Limb (tissue), 2 donors: ENCODE data around the gene RAB11FIP2.
A peak's percentile ranks its signal among the peaks of the same experiment; 100 is the strongest.
"Not testable (repeated sequence)": the region's sequence is repeated elsewhere in the genome, so short reads cannot be mapped to it uniquely, and the experiment has no call there.

Experiments
- DNase-seq, 2 donors: peaks; one replicate each; pipeline ENCODE4 v3.0.0-alpha.2; 2016; ENCODE audit errors: extremely low spot score in 2 of 2

Gene RAB11FIP2, protein sequence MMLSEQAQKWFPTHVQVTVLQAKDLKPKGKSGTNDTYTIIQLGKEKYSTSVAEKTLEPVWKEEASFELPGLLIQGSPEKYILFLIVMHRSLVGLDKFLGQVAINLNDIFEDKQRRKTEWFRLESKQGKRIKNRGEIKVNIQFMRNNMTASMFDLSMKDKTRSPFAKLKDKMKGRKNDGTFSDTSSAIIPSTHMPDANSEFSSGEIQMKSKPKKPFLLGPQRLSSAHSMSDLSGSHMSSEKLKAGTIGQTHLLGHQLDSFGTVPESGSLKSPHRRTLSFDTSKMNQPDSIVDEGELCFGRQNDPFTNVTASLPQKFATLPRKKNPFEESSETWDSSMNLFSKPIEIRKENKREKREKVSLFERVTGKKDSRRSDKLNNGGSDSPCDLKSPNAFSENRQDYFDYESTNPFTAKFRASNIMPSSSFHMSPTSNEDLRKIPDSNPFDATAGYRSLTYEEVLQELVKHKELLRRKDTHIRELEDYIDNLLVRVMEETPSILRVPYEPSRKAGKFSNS

DNA sequence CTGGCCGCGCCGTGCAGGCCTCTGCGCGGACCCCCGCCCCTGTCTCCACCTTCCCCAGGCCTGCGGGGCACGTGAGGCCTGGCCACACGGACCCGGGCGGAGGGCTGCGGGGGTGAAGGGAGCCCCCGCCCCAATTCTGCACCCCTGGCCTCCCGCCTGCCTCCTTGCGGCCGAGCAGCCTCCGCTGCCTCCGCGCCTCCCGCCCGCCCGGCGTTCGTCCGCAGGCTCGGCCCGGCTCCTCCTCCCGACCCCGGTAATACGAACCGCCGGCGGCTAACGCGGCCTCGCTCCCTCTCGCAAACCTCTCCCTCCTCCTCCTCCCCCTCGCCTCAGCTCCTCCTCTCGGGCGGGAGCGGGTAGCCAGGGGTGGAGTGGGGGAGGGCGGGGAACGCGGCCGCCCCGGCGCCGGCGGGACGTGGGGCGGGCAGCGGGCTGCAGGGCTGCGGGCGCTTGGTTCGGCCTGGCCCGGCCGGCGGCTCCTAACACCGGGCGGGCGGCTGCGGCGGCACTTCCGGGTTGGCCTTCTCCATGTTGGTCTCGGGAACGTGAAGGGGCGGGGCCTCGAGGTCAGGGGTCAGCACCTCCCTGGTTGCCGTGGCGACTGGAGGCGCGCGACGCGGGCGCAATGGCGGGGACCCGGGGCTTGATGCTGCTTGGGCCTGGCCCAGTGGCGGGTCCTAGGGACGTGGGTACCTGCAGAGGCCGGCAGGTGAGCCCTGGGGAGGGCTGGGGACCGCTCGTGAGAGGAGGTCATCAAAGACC is at the start of gene RAB11FIP2:
Gene RAB11FIP2, minus strand, starts transcription at position 547 of the 762 bp plus-strand sequence. CDS start 778 bp downstream, outside the sequence.
- DNase-seq: peak; percentile 90 to 98

DNA sequence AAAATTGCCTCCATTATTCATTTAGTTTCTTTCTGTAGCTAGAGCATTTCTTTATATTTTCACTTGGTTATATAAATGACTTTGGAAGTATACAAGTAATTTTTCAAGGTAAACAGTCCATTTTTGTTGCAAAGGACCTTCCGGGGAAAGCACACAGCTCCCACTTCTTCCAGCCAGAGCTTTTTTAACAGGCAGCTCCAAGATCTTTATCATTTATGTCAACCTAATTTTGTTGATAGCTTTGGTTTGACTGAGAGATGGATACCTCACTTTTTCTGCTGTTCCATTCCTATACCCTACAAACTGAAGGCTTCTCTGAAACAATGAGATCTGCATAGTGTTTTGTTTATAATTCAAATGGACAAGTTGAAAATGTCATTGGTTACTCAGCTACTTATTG is 49.3 kb upstream of the RAB11FIP2 start:
- no peak for DNase-seq

DNA sequence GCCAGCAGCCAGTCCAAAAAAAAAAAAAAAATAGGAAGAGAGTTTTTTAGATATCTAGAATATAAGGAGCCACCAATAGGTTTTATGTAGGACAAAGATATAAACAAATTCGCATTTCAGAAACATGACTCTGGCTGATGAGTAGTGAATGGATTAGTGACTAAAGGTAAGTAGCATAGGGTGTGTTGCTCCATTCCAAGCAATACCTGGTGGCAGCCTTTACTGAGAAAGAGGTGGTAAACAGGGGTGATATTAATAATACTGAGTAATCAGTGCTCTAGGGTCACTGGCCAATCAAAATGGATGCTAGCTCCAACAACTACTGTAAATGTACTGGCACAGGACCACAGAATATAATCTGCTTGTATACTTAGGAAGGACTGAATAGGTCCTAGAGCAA is 45.5 kb upstream of the RAB11FIP2 start:
- DNase-seq: no peak

DNA sequence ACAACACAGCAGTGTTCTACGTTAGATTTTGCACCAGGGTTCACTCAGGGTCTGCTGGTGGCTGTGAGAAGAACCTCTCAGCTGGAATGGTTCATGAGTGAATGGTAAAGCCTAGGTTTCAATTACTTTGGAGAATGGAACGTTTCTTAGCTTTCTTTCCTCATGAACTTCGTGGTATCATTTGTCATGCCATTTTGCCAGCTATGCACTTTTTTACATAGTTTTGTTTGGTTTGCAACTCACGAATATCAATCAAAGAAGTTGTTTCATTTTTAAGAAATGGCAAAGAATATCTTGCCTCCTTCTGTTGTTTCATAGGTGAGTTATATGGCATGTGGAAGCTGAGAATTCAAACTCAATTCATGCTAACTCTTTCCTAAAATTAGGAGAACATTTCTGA is 34.1 kb upstream of the RAB11FIP2 start:
- DNase-seq: no peak

DNA sequence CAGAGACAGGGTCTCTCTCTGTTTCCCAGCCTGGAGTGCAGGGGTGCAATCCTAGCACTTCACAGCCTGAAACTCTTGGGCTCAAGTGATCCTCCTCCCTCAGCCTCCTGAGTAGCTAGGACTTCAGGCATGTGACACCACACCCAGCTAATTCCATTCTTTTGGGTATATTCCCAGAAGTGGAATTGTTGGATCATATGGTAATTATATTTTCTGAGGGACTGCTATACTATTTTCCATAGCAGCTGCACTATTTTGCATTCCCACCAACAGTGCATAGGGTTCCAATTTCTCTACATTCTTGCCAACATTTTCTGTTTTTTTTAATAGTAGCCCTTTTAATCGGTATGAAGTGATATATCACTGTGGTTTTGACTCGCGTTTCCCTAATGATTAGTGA is 30.0 kb upstream of the RAB11FIP2 start:
- peak in 1 of 2 donors; percentile 55 for DNase-seq

DNA sequence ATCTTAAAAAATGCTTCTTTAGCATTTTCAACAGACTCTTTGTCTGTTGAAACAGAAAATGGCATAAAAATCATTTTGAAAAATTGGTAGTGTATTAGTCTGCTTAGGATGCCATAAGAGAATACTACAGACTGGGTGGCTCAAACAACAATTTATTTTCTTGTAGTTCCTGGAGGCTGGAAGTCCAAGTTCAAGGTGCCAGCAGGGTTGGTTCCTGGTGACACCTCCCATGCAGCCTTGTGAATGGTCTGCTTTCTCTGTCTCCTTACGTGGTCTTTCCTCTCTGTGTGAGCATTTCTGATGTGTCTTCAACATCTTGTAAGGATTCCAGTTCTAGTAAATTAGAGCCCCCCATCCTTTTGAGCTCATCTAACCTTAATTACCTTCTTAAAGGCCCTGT is 26.1 kb upstream of the RAB11FIP2 start:
- no peak for DNase-seq

DNA sequence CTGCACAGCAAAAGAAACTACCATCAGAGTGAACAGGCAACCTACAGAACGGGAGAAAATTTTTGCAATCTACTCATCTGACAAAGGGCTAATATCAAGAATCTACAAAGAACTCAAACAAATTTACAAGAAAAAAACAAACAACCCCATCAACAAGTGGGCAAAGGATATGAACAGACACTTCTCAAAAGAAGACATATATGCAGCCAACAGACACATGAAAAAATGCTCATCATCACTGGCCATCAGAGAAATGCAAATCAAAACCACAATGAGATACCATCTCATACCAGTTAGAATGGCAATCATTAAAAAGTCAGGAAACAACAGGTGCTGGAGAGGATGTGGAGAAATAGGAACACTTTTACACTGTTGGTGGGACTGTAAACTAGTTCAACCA is 20.6 kb upstream of the RAB11FIP2 start:
- DNase-seq: not testable (repeated sequence)

DNA sequence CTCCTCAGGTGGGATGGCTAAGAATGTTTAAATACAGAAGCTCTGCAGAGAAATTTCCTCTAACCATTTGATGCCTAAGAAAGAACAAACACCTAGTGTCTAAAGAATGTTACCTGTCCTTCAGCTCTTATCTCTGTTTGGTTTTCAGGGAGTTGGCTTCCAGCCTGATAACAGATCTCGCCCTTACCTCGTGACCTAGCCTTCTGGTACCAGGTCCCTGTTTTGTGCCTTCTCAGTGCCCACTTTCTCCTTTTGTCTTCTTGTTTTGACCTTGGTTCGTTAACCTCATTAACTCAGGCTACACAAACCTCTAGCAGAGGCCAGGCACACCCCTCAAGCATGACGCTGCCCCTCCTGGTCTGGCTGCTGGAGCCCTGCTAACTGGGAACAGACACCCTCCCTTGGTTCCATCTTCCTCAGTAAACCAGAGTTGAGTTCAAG is 16.1 kb upstream of the RAB11FIP2 start:
- DNase-seq: no peak

DNA sequence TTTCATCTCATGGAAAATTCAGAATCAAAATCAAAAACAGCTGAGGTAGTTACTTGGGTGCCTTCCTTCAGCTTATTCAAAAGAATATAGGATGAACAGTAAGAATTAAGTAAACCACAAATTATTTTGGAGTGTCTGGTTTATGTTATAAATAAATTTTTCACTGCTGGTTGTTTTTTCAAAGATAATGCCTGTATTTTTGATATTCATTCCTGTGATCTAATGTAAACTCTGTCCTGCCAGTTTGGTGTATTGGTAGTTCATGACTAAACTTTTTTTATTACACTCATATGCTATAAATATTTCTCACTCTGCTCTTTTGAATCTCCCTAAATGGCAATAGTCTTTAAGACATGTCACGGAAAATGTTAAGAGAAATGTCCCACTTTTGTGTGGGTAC is 11.6 kb upstream of the RAB11FIP2 start:
- DNase-seq: no peak

DNA sequence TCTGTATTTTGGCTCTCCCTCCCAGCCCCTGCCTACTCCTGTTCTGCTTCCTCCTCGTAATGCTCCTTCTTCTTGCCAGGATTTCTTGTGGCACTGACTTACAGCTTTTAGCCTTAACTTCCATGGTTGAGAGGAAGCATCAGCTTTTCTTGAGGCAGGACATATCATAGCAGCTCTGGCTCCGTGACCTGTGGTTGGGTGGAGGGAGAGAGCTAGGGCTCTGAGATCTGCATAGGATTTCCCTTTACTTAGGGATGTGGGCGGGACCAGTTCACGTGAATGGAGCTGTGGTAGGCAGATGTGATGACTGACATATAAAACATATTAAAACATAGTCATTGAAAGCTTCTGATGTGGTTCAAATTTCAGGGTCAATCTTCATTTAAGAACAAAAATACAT is 10.6 kb upstream of the RAB11FIP2 start:
- no peak for DNase-seq

DNA sequence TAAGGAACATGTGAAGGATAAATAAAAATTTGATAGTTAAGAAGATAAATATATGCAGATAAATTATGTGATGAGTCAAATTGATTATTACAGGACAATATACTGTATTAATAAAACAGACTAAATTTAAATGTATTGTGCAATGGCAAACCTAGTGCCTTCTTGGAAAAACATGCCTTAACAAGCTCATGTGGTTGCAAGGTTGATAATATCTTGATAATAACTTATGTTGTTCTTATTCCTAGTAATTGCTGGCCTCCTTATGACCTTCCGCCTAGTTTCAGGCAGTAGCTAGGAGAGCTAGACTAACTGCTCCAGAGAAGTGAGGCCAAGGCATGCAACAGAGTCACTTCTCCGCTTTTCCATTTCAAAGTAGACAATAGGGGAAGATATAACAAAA is 7.6 kb upstream of the RAB11FIP2 start:
- no peak for DNase-seq

DNA sequence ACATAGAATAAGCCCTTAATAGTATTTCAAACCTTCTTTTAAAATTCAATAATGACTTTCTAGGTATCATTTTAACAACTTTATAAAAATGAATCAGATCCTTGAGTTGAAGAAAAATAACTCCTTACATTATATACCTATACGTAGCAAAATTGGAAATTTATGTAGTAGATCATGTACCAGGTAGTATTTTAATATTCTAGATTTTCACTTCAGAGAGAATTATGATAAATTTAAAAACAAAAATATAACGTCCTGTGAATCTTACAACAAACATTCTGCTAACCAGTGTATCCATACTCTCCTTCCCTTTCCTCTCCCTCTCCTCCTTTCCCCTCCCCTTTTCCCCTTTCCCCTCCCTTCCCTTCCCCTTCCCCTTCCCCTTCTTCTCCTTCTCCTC is 6.1 kb upstream of the RAB11FIP2 start:
- no peak for DNase-seq

DNA sequence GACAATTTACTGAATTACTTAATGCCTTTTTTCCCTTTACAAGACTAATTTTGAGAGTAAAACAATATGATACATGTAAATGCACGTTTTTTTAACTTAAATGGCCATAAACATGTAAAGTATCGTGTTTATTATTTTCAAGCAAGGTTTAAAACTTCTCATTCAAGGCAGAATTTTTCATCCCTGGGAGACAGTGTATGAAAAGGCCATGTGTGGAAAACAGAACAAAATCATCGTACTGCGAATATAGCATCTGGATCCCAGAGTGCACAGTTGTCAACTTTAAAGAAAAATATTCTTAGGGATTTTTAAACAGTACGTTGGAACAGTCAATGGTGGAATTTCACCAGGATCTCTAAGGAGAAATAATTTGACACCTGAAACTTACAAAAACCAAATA is 1.1 kb upstream of the RAB11FIP2 start:
- no peak for DNase-seq

DNA sequence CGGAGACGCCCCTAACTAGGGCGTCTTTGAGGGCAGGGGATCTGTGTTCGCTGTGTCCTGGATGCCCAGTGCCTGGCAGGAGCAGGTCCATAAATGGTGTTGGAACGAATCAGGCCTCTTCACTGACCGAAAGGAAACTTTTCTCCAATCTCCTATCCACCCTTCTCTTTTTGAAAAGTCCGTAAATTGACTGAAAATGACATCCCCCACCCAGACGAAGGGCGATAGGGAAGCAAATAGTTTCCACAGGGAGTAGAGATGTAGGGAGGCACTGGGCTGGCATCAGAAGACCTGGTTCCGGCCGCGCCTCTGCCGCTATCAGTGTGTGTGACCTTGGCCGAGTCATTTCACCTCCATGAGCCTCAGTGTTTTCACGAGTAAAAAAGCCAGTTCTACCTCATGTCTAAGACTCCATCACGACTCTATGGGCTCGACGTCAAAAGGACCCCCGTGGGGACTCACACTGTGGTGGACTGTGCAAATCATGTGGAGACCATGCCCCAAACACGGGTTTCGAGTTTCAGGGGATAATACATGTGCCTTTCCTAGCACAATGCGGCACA is 497 bp upstream of the RAB11FIP2 start:
- no peak for DNase-seq

DNA sequence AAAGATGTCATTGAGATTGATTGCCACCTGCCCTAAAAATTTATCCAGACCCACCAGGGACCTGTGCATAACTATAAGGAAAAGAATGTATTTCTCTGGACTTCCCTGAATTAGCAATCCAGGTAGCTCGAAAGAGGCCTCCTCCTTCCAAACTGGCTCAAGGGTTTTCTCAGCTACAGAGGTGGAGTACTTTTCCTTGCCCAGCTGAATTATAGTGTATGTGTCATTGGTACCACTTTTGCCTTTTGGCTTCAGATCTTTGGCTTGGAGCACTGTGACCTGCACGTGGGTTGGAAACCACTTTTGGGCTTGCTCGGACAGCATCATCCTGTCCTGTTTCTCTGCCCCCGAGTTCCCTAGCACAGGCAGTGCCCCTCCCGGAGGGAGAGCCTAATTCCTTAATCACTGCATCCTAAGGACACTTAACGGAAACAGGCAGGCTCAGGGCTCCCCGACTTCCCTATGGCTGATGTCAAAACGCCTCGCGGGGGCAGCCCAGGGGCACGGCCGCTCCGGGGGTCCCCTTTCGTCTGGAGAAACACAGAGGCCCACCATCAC is 825 bp downstream of the RAB11FIP2 start:
- DNase-seq: no peak

DNA sequence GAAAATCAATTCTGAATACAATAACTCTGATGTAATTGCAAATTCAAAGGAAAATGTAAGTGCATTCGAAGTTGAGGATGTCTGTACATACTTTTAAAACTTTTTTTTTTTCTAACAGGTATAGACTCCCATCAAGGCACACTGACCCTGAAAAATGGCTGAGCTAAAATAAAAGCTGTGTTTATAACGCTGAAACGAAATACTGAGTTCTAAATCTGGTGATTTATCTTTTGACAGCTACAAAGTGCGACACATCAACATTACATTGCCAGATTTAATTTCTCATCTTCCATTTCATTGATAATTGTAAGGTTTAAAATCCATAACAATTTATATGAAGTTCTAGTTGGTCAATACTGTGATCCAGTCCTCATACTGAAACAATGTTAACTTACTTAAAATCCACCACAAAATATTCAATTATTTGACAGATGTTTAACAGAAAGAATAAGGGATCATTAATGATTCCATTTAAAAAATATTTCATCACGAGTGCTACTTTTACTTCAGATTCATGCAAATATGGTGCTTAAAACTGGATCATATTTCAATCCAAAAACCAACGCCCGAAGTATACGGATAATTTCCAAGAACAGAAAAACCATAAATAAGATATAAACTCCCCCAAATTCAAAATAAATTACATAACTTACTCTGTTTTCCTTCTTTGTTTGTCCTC is 1.4 kb downstream of the RAB11FIP2 start:
- DNase-seq: no peak

DNA sequence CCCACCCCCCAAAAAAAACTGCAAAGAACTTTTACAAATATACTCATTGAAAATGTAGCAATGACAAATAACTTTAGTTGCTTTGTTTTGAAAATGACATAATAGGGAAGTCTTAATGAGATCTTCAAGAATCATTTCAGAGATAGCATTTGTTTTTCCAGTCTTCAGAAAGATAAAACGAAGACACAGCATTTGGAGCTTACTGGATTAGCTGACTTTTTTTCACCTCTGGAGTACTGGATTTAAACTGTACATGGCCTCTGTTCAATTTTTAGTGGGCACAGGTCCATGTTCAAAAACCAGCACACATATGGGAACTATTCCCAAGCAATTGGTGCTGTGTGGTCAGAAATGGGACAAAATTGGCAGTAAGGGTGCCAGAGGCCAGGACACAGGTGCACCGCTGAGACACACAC is 3.9 kb downstream of the RAB11FIP2 start:
- DNase-seq: no peak

DNA sequence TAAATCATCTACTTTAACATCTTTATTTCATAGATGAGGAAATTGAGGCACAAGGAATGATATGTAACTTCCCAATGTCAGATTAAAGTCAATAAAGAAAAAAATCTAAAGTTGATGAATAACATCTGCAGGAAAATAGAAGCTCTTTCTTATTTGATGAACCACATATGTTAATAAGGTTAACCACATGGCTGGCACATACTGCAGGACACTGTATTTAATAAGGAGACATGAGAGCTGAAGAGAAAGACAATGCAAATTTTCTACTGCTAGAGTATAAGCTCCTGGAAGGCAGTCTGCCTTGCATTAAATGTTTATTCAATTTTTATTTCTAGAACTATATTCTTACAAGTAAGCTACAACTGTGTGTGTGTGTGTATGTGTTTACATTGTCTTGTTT is 4.4 kb downstream of the RAB11FIP2 start:
- DNase-seq: no peak

DNA sequence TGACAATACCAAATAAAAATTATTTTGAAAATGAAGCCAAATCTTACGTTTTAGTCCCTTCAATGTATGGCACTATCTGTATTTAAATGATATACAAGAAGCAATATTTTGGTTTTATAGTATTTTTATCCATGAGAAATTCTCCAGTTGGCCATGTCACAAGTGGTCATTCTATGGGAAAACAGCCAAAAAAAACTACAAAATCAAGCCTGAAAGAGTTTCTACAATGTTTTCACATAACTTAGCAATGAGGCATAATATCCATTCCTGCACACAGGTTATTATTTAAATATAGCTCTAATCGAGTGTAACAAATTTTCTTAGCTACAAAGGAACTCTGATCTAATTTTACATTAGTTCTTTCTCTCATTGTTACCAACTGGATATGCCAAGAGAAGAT is 5.4 kb downstream of the RAB11FIP2 start:
- no peak for DNase-seq

DNA sequence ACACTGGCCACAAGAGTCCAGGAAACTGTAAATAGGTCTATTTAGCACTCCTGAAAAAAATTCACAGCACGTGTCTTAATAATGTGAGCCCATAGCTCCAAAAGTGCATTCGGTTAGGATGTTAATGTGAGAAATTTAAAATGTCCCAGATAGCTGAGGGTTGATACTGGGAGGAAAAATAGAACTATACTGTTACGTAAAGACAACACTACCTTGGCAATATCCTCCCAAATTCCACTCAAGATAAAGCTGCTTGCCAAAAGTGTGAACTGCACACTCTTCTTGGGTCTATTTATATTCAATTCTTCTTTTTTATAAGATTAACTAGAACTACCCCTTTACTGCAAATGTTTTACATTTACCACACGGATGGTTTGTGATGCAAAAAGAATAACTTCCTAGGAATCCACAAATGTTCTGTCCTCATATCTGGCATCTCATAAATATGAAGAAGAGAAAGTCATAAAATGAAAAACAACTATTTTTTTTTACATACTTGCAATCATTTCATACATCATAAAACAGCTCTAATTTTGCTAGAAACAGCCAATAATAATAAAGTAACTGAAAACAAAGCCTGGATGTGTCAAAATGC is 10.4 kb downstream of the RAB11FIP2 start:
- DNase-seq: no peak
